SK-N-SH (cell line): ENCODE results near the gene TRPM6. TPM values are rescaled to one million over a fixed set of nuclear protein-coding genes. Genes with fewer than 3 reads are reported as not detected.

Source experiments
- CTCF ChIA-PET: fragments of 300-600, 350-600 bp; formaldehyde crosslinking; extraction: SDS; loops from one replicate; lab custom pipeline; 2021; lab: Yijun Ruan, JAX
- POLR2A ChIA-PET: fragments of 350-600 bp; sonication (Branson Sonifier 250); formaldehyde crosslinking; extraction: SDS; loops from one replicate; lab custom pipeline; 2020; ENCODE audit warnings: antibody characterized with exemption, inconsistent platforms; lab: Yijun Ruan, JAX
- DNase-seq: peaks from one replicate; pipeline ENCODE4 v3.0.0; 2012
- H2AFZ ChIP-seq: fragments of 200-600 bp; sonication (generic); 2 replicates; pipeline ENCODE4 v1.8.1; 2016; ENCODE audit warnings: antibody characterized with exemption, mild to moderate bottlenecking, low read depth
- H3F3A ChIP-seq: fragments of 200-600 bp; sonication (generic); replicated peaks from 2 replicates; pipeline ENCODE3; 2016; ENCODE audit warnings: antibody characterized with exemption, mild to moderate bottlenecking; ENCODE audit not compliant: insufficient read depth
- H3K27ac ChIP-seq, 2 experiments: fragments of 200-500 bp in 1 of 2; fragments of 200-600 bp in 1 of 2; sonication (Bioruptor generic) in 1 of 2; sonication (generic), shearing (Covaris generic) in 1 of 2; 2 replicates each; pipeline versions ENCODE4 v1.5.1 to v1.6.1; 2014 to 2016; ENCODE audit warnings: low read depth in 2 of 2, inconsistent platforms in 1 of 2, low read length in 1 of 2, mild to moderate bottlenecking in 1 of 2, mixed read lengths in 1 of 2
- H3K27me3 ChIP-seq: fragments of 200-600 bp; sonication (generic), shearing (Covaris generic); 2 replicates; pipeline ENCODE4 v1.6.1; 2016; ENCODE audit warnings: mixed run types; ENCODE audit not compliant: insufficient read depth
- H3K36me3 ChIP-seq, 2 experiments: fragments of 200-500 bp in 1 of 2; fragments of 200-600 bp in 1 of 2; sonication (Bioruptor generic) in 1 of 2; sonication (generic) in 1 of 2; replicated peaks in 1 of 2; 2 replicates each; pipeline versions ENCODE3 to v1.5.1; 2014 to 2016; ENCODE audit warnings: low read length in 1 of 2, mild to moderate bottlenecking in 1 of 2; ENCODE audit not compliant: insufficient read depth in 2 of 2, control insufficient read depth in 1 of 2
- H3K4me1 ChIP-seq, 2 experiments: fragments of 200-500 bp in 1 of 2; fragments of 200-600 bp in 1 of 2; sonication (Bioruptor generic) in 1 of 2; sonication (generic), shearing (Covaris generic) in 1 of 2; 2 replicates each; pipeline versions ENCODE4 v1.5.1 to v1.6.1; 2014 to 2016; ENCODE audit warnings: low read depth in 1 of 2, low read length in 1 of 2, mixed run types in 1 of 2; ENCODE audit not compliant: insufficient read depth in 2 of 2, control insufficient read depth in 1 of 2
- H3K4me2 ChIP-seq: fragments of 200-600 bp; sonication (generic), shearing (Covaris generic); 2 replicates; pipeline ENCODE4 v1.6.1; 2017; ENCODE audit warnings: mixed run types
- H3K4me3 ChIP-seq, 2 experiments: fragments of 200-500 bp in 1 of 2; fragments of 200-600 bp in 1 of 2; sonication (Bioruptor generic) in 1 of 2; sonication (generic), shearing (Covaris generic) in 1 of 2; 2 replicates each; pipeline versions ENCODE4 v1.5.1 to v1.8.1; 2014 to 2016; ENCODE audit warnings: low read depth in 2 of 2, inconsistent platforms in 1 of 2, low read length in 1 of 2, mild to moderate bottlenecking in 1 of 2, mixed read lengths in 1 of 2, moderate library complexity in 1 of 2
- H3K79me2 ChIP-seq: fragments of 200-600 bp; sonication (generic); 2 replicates; pipeline ENCODE4 v1.8.1; 2017; ENCODE audit warnings: mild to moderate bottlenecking; ENCODE audit not compliant: insufficient read depth
- H3K9ac ChIP-seq: fragments of 200-600 bp; sonication (generic); 2 replicates; pipeline ENCODE4 v1.6.1; 2017; ENCODE audit warnings: mixed run types
- H3K9me2 ChIP-seq: fragments of 200-600 bp; sonication (generic); 2 replicates; pipeline ENCODE4 v1.6.1; 2017; ENCODE audit warnings: mixed run types
- H3K9me3 ChIP-seq: fragments of 200-600 bp; sonication (generic); 2 replicates; pipeline ENCODE4 v1.6.1; 2017; ENCODE audit warnings: mixed run types, mild to moderate bottlenecking, moderate library complexity
- H4K20me1 ChIP-seq: fragments of 200-600 bp; sonication (generic); 2 replicates; pipeline ENCODE4 v1.6.1; 2017; ENCODE audit warnings: mild to moderate bottlenecking, mixed run types; ENCODE audit not compliant: insufficient read depth
- CHD2 ChIP-seq: fragments of 150-350 bp; IDR thresholded peaks from 2 replicates; pipeline ENCODE4 v1.6.1; 2018; ENCODE audit warnings: low read length; ENCODE audit not compliant: partially characterized antibody
- EP300 ChIP-seq, 2 experiments: IDR thresholded peaks; 2 replicates each; pipeline versions ENCODE4 v1.4.0 to v1.6.1; 2012; ENCODE audit warnings: borderline replicate concordance in 1 of 2, low read depth in 1 of 2, low read length in 1 of 2
- EZH2phosphoT487 ChIP-seq: fragments of 200-600 bp; sonication (generic); IDR thresholded peaks from 2 replicates; pipeline ENCODE4 v1.6.1; 2017; ENCODE audit warnings: low read depth, mixed run types, mild to moderate bottlenecking, antibody characterized with exemption, moderate library complexity, borderline replicate concordance
- FOXJ3 ChIP-seq: sonication (generic); formaldehyde crosslinking; IDR thresholded peaks from 2 replicates; pipeline ENCODE4 v1.5.1; 2020; ENCODE audit warnings: mild to moderate bottlenecking, missing genetic modification reagents
- GATA2 ChIP-seq: sonication (generic); formaldehyde crosslinking; IDR thresholded peaks from 2 replicates; pipeline ENCODE4 v1.5.0; 2020; ENCODE audit warnings: mild to moderate bottlenecking, missing genetic modification reagents
- JUND ChIP-seq: IDR thresholded peaks from 2 replicates; pipeline ENCODE4 v1.4.0; 2012
- MEF2A ChIP-seq: IDR thresholded peaks from 2 replicates; pipeline ENCODE4 v1.4.0; 2012; ENCODE audit warnings: low read depth, borderline replicate concordance
- NRF1 ChIP-seq: IDR thresholded peaks from 2 replicates; pipeline ENCODE4 v1.6.1; 2012; ENCODE audit warnings: low read depth, mild to moderate bottlenecking, low read length
- PBX3 ChIP-seq: IDR thresholded peaks from 2 replicates; pipeline ENCODE4; 2012
- POLR2AphosphoS5 ChIP-seq: IDR thresholded peaks from 2 replicates; pipeline ENCODE4 v1.6.1; 2012; ENCODE audit warnings: low read depth, low read length
- RAD21 ChIP-seq: IDR thresholded peaks from 2 replicates; pipeline ENCODE4 v1.6.1; 2012; ENCODE audit warnings: mild to moderate bottlenecking, low read length
- RCOR1 ChIP-seq: fragments of 150-350 bp; IDR thresholded peaks from 2 replicates; pipeline ENCODE4 v1.6.1; 2017; ENCODE audit warnings: antibody characterized with exemption, low read length
- RFX5 ChIP-seq: IDR thresholded peaks from 2 replicates; pipeline ENCODE4 v1.6.1; 2012; ENCODE audit warnings: mild to moderate bottlenecking, improper control_type of control experiment, low read length
- RXRA ChIP-seq: IDR thresholded peaks from 2 replicates; pipeline ENCODE4 v1.4.0; 2012; ENCODE audit warnings: low read depth, mild to moderate bottlenecking, borderline replicate concordance
- SMC3 ChIP-seq: IDR thresholded peaks from 2 replicates; pipeline ENCODE4 v1.6.1; 2012; ENCODE audit warnings: low read depth, low read length, improper control_type of control experiment
- TAF1 ChIP-seq: IDR thresholded peaks from 2 replicates; pipeline ENCODE4 v1.6.1; 2012; ENCODE audit warnings: low read depth, mild to moderate bottlenecking, low read length, moderate library complexity, borderline replicate concordance
- TCF12 ChIP-seq: IDR thresholded peaks from 2 replicates; pipeline ENCODE4 v1.4.0; 2012
- USF1 ChIP-seq: IDR thresholded peaks from 2 replicates; pipeline ENCODE4 v1.4.0; 2012; ENCODE audit warnings: low read depth, borderline replicate concordance
- USF2 ChIP-seq: fragments of 150-350 bp; IDR thresholded peaks from 2 replicates; pipeline ENCODE4 v1.6.1; 2017; ENCODE audit warnings: antibody characterized with exemption, low read length, low read depth, borderline replicate concordance
- YY1 ChIP-seq: IDR thresholded peaks from 2 replicates; pipeline ENCODE4 v1.4.0; 2012; ENCODE audit warnings: low read depth, mild to moderate bottlenecking
- WGBS: methylation state at CpG from one replicate; pipeline ENCODE4 v1.1.6; 2017; ENCODE audit warnings: low lambda C conversion rate; 5-methylcytosine and 5-hydroxymethylcytosine counted together
- polyA plus RNA-seq, 3 experiments: library from polyadenylated mRNA; depleted of rRNA; stranded (reverse); fragments of >200 nt; gene quantifications; 2 replicates each; pipeline ENCODE4 v1.2.3, GENCODE V29; 2012

TRPM6 gene
- polyA plus RNA-seq, 1 of the 3 experiments (the other 2 are of a cell fraction), result 0.03 TPM

GRCh38 chr9:74800226-74800625, 87.5 kb downstream of the TRPM6 start:
- no peak overlapping the region for H3K9ac ChIP-seq
- no peak for DNase-seq
- H3K4me2 ChIP-seq, result no peak overlapping the region
- ChIA-PET POLR2A (no interaction called here), CTCF (interaction anchor here (1.3 kb wide), 1 partner anchor 23 kb away, joined by 5 read pairs; no protein-coding TSS in a partner anchor)
- WGBS, result 11% methylated on average over 7 of the region's 7 CpGs
- peaks cover 5% of the 10 kb centered on the region; the same call in 1 of the 2 replicates for H3K27me3 ChIP-seq
- no peak overlapping the region for H2AFZ ChIP-seq
- no peak overlapping the region for H3K27ac ChIP-seq
- no peak for TF ChIP-seq CHD2
- H3F3A ChIP-seq, result no peaks in the 10 kb centered on the region
- H3K4me3 ChIP-seq, result no peak overlapping the region
- H3K4me1 ChIP-seq, result no peaks in the 10 kb centered on the region
- no peaks in the 10 kb centered on the region for H4K20me1 ChIP-seq
- no peaks in the 10 kb centered on the region for H3K9me2 ChIP-seq
- no peaks in the 10 kb centered on the region for H3K9me3 ChIP-seq
- no peaks in the 10 kb centered on the region for H3K79me2 ChIP-seq
- no peaks in the 10 kb centered on the region for H3K36me3 ChIP-seq

GRCh38 chr9:74795803-74796202, 91.9 kb downstream of the TRPM6 start:
- 17% methylated on average over 1 of the region's 1 CpG for WGBS
- H2AFZ ChIP-seq, result no peak overlapping the region
- H3K4me2 ChIP-seq, result no peak overlapping the region
- H3K79me2 ChIP-seq, result no peaks in the 10 kb centered on the region
- ChIA-PET POLR2A (no interaction called here), CTCF (interaction anchor here (0.6 to 1.5 kb wide), 4 partner anchors 18 to 280 kb away, joined by 3 to 6 read pairs (median 4); partner anchors contain the start of gene C9orf40)
- no peaks in the 10 kb centered on the region for H3F3A ChIP-seq
- no peaks in the 10 kb centered on the region for H4K20me1 ChIP-seq
- no peak for DNase-seq
- H3K9me2 ChIP-seq, result no peaks in the 10 kb centered on the region
- H3K27me3 ChIP-seq, result peaks cover 38% of the 10 kb centered on the region
- H3K4me1 ChIP-seq, result no peaks in the 10 kb centered on the region
- H3K9me3 ChIP-seq, result no peaks in the 10 kb centered on the region
- no peak overlapping the region for H3K4me3 ChIP-seq
- no peak overlapping the region for H3K9ac ChIP-seq
- no peak overlapping the region for H3K27ac ChIP-seq
- no peaks in the 10 kb centered on the region for H3K36me3 ChIP-seq
- no peak for TF ChIP-seq MEF2A
- no peak for TF ChIP-seq GATA2 (CRISPR knock-in tag)
- TF ChIP-seq EP300 (IDR thresholded peaks at IDR 0.05; ENCODE audit: borderline replicate concordance in 1 of 2, low read depth in 1 of 2, low read length in 1 of 2), result no peak
- no peak for TF ChIP-seq USF2
- no peak for TF ChIP-seq CHD2
- TF ChIP-seq EZH2phosphoT487, result no peak
- TF ChIP-seq YY1, result no peak
- TF ChIP-seq USF1, result no peak
- no peak for TF ChIP-seq TAF1
- TF ChIP-seq POLR2AphosphoS5, result no peak

- Histone ChIP-seq H3F3A (no peaks in the 10 kb centered on the region), H2AFZ (no peak overlapping the region), H4K20me1 (no peaks in the 10 kb centered on the region), H3K4me3 (no peak overlapping the region), H3K9me2 (no peaks in the 10 kb centered on the region)
- 11% methylated on average over 4 of the region's 4 CpGs for WGBS
- TF ChIP-seq SMC3 (no peak), FOXJ3 (CRISPR knock-in tag) (no peak), RXRA (no peak), RFX5 (no peak), TCF12 (no peak), JUND (no peak), NRF1 (no peak), PBX3 (no peak), RCOR1 (no peak), RAD21 (no peak), TAF1 (no peak)
- TF ChIP-seq, all 33 proteins: peak for 0
- H3K4me1 ChIP-seq, result no peaks in the 10 kb centered on the region
- DNase-seq, result no peak
- H3K9ac ChIP-seq, result no peak overlapping the region
- ChIA-PET POLR2A (no interaction called here), CTCF (interaction anchor here (0.6 to 1.5 kb wide), 4 partner anchors 18 to 280 kb away, joined by 3 to 6 read pairs (median 4); partner anchors contain the start of gene C9orf40)
- H3K36me3 ChIP-seq, result no peaks in the 10 kb centered on the region
- H3K79me2 ChIP-seq, result no peaks in the 10 kb centered on the region
- H3K27ac ChIP-seq, result no peak overlapping the region
- H3K9me3 ChIP-seq, result no peaks in the 10 kb centered on the region
- peaks cover 43% of the 10 kb centered on the region for H3K27me3 ChIP-seq
- no peak overlapping the region for H3K4me2 ChIP-seq
Observed at GRCh38 chr9:74795081-74795480, 92.6 kb downstream of the TRPM6 start.
